HG03066 (cell line): ENCODE measurements around the gene SNTG2.
"Not testable (repeated sequence)": the region's sequence is repeated elsewhere in the genome, so short reads cannot be mapped to it uniquely, and the experiment has no call there.

ENCODE experiments used
- ATAC-seq: cut with Tn5 transposase; IDR thresholded peaks from one replicate; pipeline ENCODE4 v1.9.1; 2021; ENCODE audit warnings: low read depth; ENCODE audit not compliant: unreplicated experiment

The SNTG2 gene

DNA sequence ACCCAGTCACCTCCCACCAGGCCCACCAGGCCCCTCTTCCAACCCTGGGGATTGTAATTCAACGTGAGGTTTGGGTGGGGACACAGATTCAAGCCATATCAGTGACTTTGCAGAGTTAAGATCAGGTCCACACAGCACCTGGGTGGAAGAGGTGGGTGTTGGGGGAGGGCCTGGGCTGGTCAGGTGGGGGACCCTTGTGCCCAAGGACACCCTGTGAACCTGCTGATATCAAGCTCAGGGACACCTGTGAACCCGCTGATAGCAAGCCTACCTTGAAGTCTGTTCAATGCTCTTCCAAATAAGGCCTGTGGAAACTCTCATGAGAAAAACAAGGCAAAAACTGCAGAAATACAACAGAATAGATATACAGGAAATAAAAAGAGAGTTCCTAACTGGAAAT lies 442.7 kb downstream of the SNTG2 start:
- no peak for ATAC-seq

DNA sequence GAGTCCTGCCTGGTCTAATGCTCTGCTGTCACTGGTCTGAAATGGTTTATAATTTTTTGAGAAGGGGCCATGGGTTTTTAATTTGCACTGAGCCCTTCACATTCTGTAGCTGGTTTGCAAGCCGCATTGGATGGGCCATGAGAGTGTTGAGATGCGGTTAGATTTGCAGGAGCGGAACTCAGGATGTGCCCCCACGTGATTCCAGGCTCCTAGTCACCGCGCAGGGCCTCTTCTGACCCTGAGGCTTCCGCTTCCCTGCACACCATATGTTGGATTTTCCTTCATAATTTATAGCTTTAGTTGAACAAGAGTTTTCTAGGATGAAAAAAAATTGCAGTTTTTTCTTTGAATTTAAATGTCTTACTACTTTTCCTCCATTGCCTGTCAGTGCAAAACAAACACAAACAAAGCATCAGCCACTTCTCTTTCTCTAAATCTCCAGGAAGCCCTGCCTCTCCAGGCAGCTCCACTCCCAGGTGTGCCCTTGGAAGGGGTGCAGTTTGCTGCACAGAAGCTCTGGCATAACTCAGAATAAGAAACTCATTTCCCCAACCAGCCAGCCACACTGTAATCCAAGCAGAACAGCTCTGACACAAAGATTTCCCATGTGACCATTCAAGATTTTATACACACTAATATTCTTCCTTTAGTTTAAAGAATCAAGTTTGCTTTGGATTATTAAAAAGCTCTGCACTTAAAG lies 444.2 kb downstream of the SNTG2 start:
- ATAC-seq, result no peak

GRCh38 chr2:1397350-1397749 lies 446.7 kb downstream of the SNTG2 start:
- ATAC-seq, result no peak

GRCh38 chr2:1398191-1398590 lies 447.5 kb downstream of the SNTG2 start:
- ATAC-seq, result no peak

DNA sequence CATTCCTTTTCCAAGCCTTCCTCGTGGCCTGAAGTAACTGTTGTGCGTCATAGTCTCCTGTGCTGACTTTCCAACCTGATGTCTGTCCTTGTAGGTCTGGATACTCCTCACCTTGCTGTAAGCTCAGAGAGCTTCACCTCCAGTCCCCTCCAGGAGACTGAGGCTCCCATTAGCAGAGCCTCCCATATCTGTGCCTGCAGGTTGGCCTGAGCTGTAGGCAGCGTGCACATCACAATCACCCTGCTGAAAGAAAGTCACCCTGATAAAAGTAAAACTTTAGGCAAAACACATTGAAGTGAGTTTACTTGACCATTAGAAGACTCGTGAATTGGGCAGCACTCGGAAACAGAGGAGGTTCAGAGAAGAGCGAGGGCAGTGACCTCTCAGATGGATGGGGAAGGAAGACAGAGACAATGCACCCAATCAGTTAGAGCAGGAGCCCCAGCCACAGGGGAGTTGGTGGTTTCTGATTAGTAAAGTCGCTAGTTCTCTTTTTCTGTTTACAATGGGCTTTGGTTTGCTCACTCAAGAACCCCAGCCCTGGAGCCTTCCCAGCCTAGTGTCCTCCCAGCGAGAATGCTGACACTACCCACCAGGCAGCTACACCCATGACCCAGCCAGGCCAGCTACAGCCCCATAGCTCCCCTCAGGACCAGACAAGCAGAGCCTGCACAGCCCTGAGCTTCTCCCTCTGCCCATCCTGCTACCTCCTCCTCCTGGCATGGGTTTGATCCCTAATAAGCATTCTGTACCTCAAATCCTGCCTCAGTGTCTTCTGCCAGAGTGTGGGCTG lies 450.5 kb downstream of the SNTG2 start:
- no peak for ATAC-seq

GRCh38 chr2:1402064-1402463 lies 451.4 kb downstream of the SNTG2 start:
- ATAC-seq, result no peak

DNA sequence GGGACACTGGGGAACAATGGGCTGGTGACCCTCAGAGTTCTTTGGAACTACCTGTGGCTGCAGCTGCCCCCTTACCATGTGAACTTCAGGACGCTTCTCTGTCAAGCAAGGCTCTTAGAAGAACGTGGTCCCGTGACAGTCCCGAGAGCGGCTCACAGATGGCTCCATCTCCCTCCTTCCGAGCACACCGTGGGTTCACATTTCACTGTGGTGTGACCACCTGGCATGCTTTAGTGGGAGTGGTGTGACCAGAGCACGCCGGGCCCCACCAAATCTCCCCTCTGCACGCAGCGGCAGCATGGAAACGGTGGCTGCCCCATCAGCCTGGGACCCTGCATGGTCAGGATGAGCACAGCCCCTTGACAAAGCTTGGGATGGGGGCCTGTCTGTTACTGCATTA lies 452.9 kb downstream of the SNTG2 start:
- ATAC-seq, result no peak

GRCh38 chr2:1405124-1405523 lies 454.5 kb downstream of the SNTG2 start:
- no peak for ATAC-seq

DNA sequence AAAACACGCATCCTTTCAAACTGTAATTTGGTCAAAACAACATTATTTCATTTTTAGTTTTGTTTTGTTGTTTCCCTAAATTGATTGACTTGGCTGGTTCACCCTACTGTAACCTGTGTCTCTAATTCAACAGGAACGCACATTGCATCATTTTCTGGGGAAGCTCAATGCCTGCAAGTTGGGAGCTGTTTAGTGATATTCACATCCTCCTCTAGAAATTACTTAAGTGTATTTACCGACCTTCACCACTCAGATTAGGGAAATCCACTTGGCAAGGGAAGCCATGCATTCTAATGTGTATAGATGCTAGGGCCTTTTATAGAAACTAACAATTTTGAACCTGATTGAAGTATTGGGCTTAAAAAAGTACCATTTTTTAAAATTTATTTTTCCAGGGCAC lies 455.3 kb downstream of the SNTG2 start:
- no peak for ATAC-seq

- ATAC-seq, result no peak
Measured at GRCh38 chr2:1406434-1406833, 455.8 kb downstream of the SNTG2 start.

GRCh38 chr2:1407950-1408675 lies 457.5 kb downstream of the SNTG2 start:
- ATAC-seq, result no peak

GRCh38 chr2:1413156-1413710 lies 462.6 kb downstream of the SNTG2 start, which contains the start of gene TPO:
Gene TPO (plus strand): TSS chr2:1413463. CDS start chr2:1414409, 946 bp downstream.
- ATAC-seq, result no peak

GRCh38 chr2:1414121-1414520 lies 463.5 kb downstream of the SNTG2 start:
- no peak for ATAC-seq

DNA sequence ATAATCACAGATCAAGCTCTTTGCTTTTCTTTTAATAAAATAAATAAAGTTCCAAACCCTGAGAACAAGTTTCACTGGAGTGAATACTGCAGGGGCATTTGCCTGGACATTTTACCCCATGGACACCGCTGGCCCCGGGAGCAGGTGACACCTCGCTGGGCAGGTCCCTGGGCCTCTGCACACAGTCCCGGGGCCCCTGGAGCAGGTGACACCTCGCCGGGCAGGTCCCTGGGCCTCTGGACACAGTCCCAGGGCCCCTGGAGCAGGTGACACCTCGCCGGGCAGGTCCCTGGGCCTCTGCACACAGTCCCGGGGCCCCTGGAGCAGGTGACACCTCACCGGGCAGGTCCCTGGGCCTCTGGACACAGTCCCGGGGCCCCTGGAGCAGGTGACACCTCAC lies 464.3 kb downstream of the SNTG2 start:
- not testable (repeated sequence) for ATAC-seq

DNA sequence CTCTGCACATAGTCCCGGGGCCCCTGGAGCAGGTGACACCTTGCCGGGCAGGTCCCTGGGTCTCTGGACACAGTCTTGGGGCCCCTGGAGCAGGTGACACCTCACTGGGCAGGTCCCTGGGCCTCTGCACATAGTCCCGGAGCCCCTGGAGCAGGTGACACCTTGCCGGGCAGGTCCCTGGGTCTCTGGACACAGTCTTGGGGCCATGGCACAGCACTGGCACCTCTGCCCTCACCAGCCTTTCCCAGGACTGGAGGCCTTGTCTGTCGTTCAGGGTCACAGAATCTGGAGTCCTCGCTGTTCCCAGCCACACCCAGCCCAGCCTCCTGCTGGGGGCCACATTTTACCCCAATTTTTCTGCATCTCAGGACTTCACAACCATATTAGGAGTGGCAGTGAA lies 464.9 kb downstream of the SNTG2 start:
- no peak for ATAC-seq
